GM23248 (cell line): ENCODE data around the gene SLC6A20.

ENCODE experiments used
- EZH2 ChIP-seq: fragments of 200-600 bp; sonication (generic); IDR thresholded peaks from 2 replicates; pipeline ENCODE4 v1.6.1; 2018; ENCODE audit warnings: antibody characterized with exemption, mild to moderate bottlenecking; ENCODE audit not compliant: insufficient read depth, poor library complexity, severe bottlenecking
- EZH2phosphoT487 ChIP-seq: fragments of 200-600 bp; sonication (generic); IDR thresholded peaks from 2 replicates; pipeline ENCODE4 v1.6.1; 2018; ENCODE audit warnings: antibody characterized with exemption, moderate library complexity, mild to moderate bottlenecking, low read depth; ENCODE audit not compliant: insufficient read depth

DNA sequence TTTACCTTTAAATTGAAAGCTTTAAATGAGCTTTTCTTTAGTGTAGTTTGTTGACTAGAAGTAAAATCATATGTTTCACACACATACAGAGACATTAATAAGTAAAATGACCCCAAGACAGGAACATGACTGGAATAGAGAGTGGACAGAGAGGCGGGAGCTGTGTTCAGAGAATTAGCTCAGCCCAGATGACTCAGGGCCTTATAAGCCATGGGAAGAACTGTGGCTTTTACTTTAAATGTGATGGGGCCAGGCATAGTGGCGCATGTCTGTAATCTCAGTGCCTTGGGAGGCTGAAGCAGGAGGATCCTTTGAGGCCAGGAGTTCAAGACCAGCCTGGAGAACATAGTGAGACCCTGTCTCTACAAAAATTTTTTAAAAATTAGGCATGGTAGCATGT is 80.4 kb downstream of the SLC6A20 start:
- TF ChIP-seq EZH2: no peak
- no peak for TF ChIP-seq EZH2phosphoT487
